Stimulated activated CD8-positive, alpha-beta memory T cell treated with anti-CD3 and anti-CD28 coated beads, Interleukin-12 subunit alpha, Interleukin-12 subunit beta, amount 100 ng/mL, for 4 hours (primary cell): ENCODE results near the gene MARK1.

Experiments
- DNase-seq: peaks from one replicate; pipeline ENCODE4 v3.0.0-alpha.2; 2020; ENCODE audit warnings: low read depth

Gene MARK1

GRCh38 chr1:220527908-220528678 is at the start of gene MARK1:
TSS of gene MARK1 (plus strand) at chr1:220528136. CDS start at chr1:220528823, 687 bp downstream.
- DNase-seq: no peak

GRCh38 chr1:220483700-220484099 is 44.2 kb upstream of the MARK1 start:
- DNase-seq: no peak

GRCh38 chr1:220484135-220484534 is 43.8 kb upstream of the MARK1 start:
- no peak for DNase-seq

GRCh38 chr1:220485131-220485530 is 42.8 kb upstream of the MARK1 start:
- DNase-seq: no peak

GRCh38 chr1:220485791-220486190 is 42.1 kb upstream of the MARK1 start:
- DNase-seq: no peak

GRCh38 chr1:220487297-220487820 is 40.6 kb upstream of the MARK1 start:
- no peak for DNase-seq

GRCh38 chr1:220491891-220492290 is 36.0 kb upstream of the MARK1 start:
- DNase-seq: no peak

GRCh38 chr1:220497220-220497947 is 30.6 kb upstream of the MARK1 start:
- DNase-seq: no peak

GRCh38 chr1:220498188-220498587 is 29.7 kb upstream of the MARK1 start:
- no peak for DNase-seq

- no peak for DNase-seq
Observed at GRCh38 chr1:220500372-220500771, 27.6 kb upstream of the MARK1 start.

GRCh38 chr1:220504329-220504728 is 23.6 kb upstream of the MARK1 start:
- no peak for DNase-seq

- DNase-seq: no peak
Observed at GRCh38 chr1:220507085-220507484, 20.9 kb upstream of the MARK1 start.

- no peak for DNase-seq
Observed at GRCh38 chr1:220511179-220511578, 16.8 kb upstream of the MARK1 start.

- no peak for DNase-seq
Observed at GRCh38 chr1:220511785-220512184, 16.2 kb upstream of the MARK1 start.

GRCh38 chr1:220513834-220514233 is 14.1 kb upstream of the MARK1 start:
- DNase-seq: no peak

GRCh38 chr1:220514256-220514655 is 13.7 kb upstream of the MARK1 start:
- DNase-seq: no peak

GRCh38 chr1:220516014-220516721 is 11.8 kb upstream of the MARK1 start:
- DNase-seq: no peak

GRCh38 chr1:220516722-220517042 is 11.3 kb upstream of the MARK1 start:
- DNase-seq: no peak

GRCh38 chr1:220521778-220522177 is 6.2 kb upstream of the MARK1 start:
- no peak for DNase-seq

GRCh38 chr1:220526294-220526693 is 1.6 kb upstream of the MARK1 start:
- DNase-seq: no peak

- no peak for DNase-seq
Observed at GRCh38 chr1:220527279-220527907, 543 bp upstream of the MARK1 start.
